Measurements from ENCODE around the gene BABAM2. TPM values are rescaled to one million over a fixed set of nuclear protein-coding genes. Genes with fewer than 3 reads are reported as not detected.

The BABAM2 gene
- total and polyA plus RNA-seq, 7 experiments from 2014 or later = 34.2 to 58.2 (median 44.2) TPM

- intact Hi-C loops (cut with micrococcal nuclease) = loop anchor here in 1 of 2 donors (2.0 kb wide), 1 partner anchor 18 kb away; no protein-coding TSS in a partner anchor
- peaks cover 0 to 51% (median 6%) of the 10 kb centered on the region in 7 donors for H3K4me1 Mint-ChIP-seq
- Histone ChIP-seq H3K27ac (ENCODE audit: low read depth, low read length) (no peak overlapping the region), H3K9me3 (ENCODE audit: control insufficient read depth in 2 of 3, low read length in 3 of 3) (no peaks in the 10 kb centered on the region), H3K4me3 (ENCODE audit: low read length) (no peak overlapping the region), H3K4me1 (ENCODE audit: control insufficient read depth in 2 of 2, insufficient read depth in 2 of 2, low read length in 2 of 2) (peaks cover 0 to 18% of the 10 kb centered on the region in 2 donors), H3K36me3 (ENCODE audit: control insufficient read depth in 2 of 3, insufficient read depth in 3 of 3, low read length in 3 of 3) (peaks cover 0 to 5% (median 0%) of the 10 kb centered on the region in 3 experiments), H3K27me3 (ENCODE audit: control insufficient read depth in 2 of 2, insufficient read depth in 2 of 2, low read length in 2 of 2) (no peaks in the 10 kb centered on the region)
- no peak overlapping the region for H3K4me3 Mint-ChIP-seq
- POLR2A ChIA-PET = no interaction called here
- peak overlapping the region in 2 of 9 donors; percentile 8 to 33 for H3K27ac Mint-ChIP-seq
- H3K36me3 Mint-ChIP-seq = peaks cover 8 to 45% (median 37%) of the 10 kb centered on the region in 5 donors
- no peak for ATAC-seq
- H3K27me3 Mint-ChIP-seq = no peaks in the 10 kb centered on the region
- DNase-seq = no peak
- CTCF ChIA-PET = interaction anchor here (1.2 kb wide), 1 partner anchor 12 kb away, joined by 3 read pairs; no protein-coding TSS in a partner anchor
- peaks cover 0 to 3% (median 0%) of the 10 kb centered on the region in 11 donors for H3K9me3 Mint-ChIP-seq
Observed at GRCh38 chr2:28270456-28271152, 380.1 kb downstream of the BABAM2 start.

GRCh38 chr2:28271231-28271918 lies 380.8 kb downstream of the BABAM2 start:
- POLR2A ChIA-PET = no interaction called here
- ATAC-seq (no peak), DNase-seq (no peak)
- CTCF ChIA-PET = no interaction called here
- H3K36me3 ChIP-seq (ENCODE audit: control insufficient read depth in 2 of 3, insufficient read depth in 3 of 3, low read length in 3 of 3) = peaks cover 0 to 5% (median 0%) of the 10 kb centered on the region in 3 experiments
- Mint-ChIP-seq H3K4me1 (peaks cover 0 to 57% (median 6%) of the 10 kb centered on the region in 7 donors), H3K27me3 (no peaks in the 10 kb centered on the region), H3K9me3 (peaks cover 0 to 3% (median 0%) of the 10 kb centered on the region in 11 donors), H3K27ac (peak overlapping the region in 1 of 9 donors; percentile 8), H3K36me3 (peaks cover 8 to 47% (median 32%) of the 10 kb centered on the region in 5 donors), H3K4me3 (peak overlapping the region in 1 of 10 donors; percentile 75)
- H3K9me3 ChIP-seq (ENCODE audit: control insufficient read depth in 2 of 3, low read length in 3 of 3) = no peaks in the 10 kb centered on the region
- no peak overlapping the region for H3K4me3 ChIP-seq (ENCODE audit: low read length)
- intact Hi-C loops (cut with micrococcal nuclease) = loop anchor here in 1 of 2 donors (2.0 kb wide), 1 partner anchor 19 kb away; no protein-coding TSS in a partner anchor
- no peak overlapping the region for H3K27ac ChIP-seq (ENCODE audit: low read depth, low read length)
- H3K4me1 ChIP-seq (ENCODE audit: control insufficient read depth in 2 of 2, insufficient read depth in 2 of 2, low read length in 2 of 2) = peaks cover 0 to 18% of the 10 kb centered on the region in 2 donors
- no peaks in the 10 kb centered on the region for H3K27me3 ChIP-seq (ENCODE audit: control insufficient read depth in 2 of 2, insufficient read depth in 2 of 2, low read length in 2 of 2)

GRCh38 chr2:28271919-28272250 lies 381.4 kb downstream of the BABAM2 start:
- H3K4me1 ChIP-seq (ENCODE audit: control insufficient read depth in 2 of 2, insufficient read depth in 2 of 2, low read length in 2 of 2) = peaks cover 0 to 18% of the 10 kb centered on the region in 2 donors
- H3K36me3 ChIP-seq (ENCODE audit: control insufficient read depth in 2 of 3, insufficient read depth in 3 of 3, low read length in 3 of 3) = peaks cover 0 to 5% (median 0%) of the 10 kb centered on the region in 3 experiments
- DNase-seq (no peak), ATAC-seq (no peak)
- CTCF ChIA-PET = no interaction called here
- POLR2A ChIA-PET = no interaction called here
- H3K36me3 Mint-ChIP-seq = peaks cover 8 to 51% (median 30%) of the 10 kb centered on the region in 5 donors
- H3K9me3 Mint-ChIP-seq = peaks cover 0 to 3% (median 0%) of the 10 kb centered on the region in 11 donors
- no peaks in the 10 kb centered on the region for H3K27me3 ChIP-seq (ENCODE audit: control insufficient read depth in 2 of 2, insufficient read depth in 2 of 2, low read length in 2 of 2)
- H3K27ac ChIP-seq (ENCODE audit: low read depth, low read length) = no peak overlapping the region
- intact Hi-C loops (cut with micrococcal nuclease) = loop anchor here in 1 of 2 donors (2.0 kb wide), 1 partner anchor 19 kb away; no protein-coding TSS in a partner anchor
- peak overlapping the region in 1 of 9 donors; percentile 8 for H3K27ac Mint-ChIP-seq
- peak overlapping the region in 1 of 10 donors; percentile 75 for H3K4me3 Mint-ChIP-seq
- no peaks in the 10 kb centered on the region for H3K9me3 ChIP-seq (ENCODE audit: control insufficient read depth in 2 of 3, low read length in 3 of 3)
- H3K27me3 Mint-ChIP-seq = no peaks in the 10 kb centered on the region
- H3K4me1 Mint-ChIP-seq = peaks cover 0 to 60% (median 6%) of the 10 kb centered on the region in 7 donors
- H3K4me3 ChIP-seq (ENCODE audit: low read length) = no peak overlapping the region

- Mint-ChIP-seq H3K4me1 (peaks cover 0 to 54% (median 6%) of the 10 kb centered on the region in 7 donors), H3K27me3 (no peaks in the 10 kb centered on the region), H3K9me3 (peaks cover 0 to 3% (median 0%) of the 10 kb centered on the region in 11 donors), H3K36me3 (peaks cover 8 to 50% (median 33%) of the 10 kb centered on the region in 5 donors), H3K27ac (no peak overlapping the region), H3K4me3 (no peak overlapping the region)
- no peak overlapping the region for H3K27ac ChIP-seq (ENCODE audit: low read depth, low read length)
- no peak overlapping the region for H3K4me3 ChIP-seq (ENCODE audit: low read length)
- DNase-seq (no peak), ATAC-seq (peak; percentile 60)
- peaks cover 0 to 12% of the 10 kb centered on the region in 2 donors for H3K4me1 ChIP-seq (ENCODE audit: control insufficient read depth in 2 of 2, insufficient read depth in 2 of 2, low read length in 2 of 2)
- H3K36me3 ChIP-seq (ENCODE audit: control insufficient read depth in 2 of 3, insufficient read depth in 3 of 3, low read length in 3 of 3) = peaks cover 0 to 5% (median 0%) of the 10 kb centered on the region in 3 experiments
- H3K27me3 ChIP-seq (ENCODE audit: control insufficient read depth in 2 of 2, insufficient read depth in 2 of 2, low read length in 2 of 2) = no peaks in the 10 kb centered on the region
- ChIA-PET CTCF (interaction anchor here (0.9 kb wide), 1 partner anchor 25 kb away, joined by 4 read pairs; no protein-coding TSS in a partner anchor), POLR2A (no interaction called here)
- intact Hi-C loops (cut with micrococcal nuclease) = no loop called here
- no peaks in the 10 kb centered on the region for H3K9me3 ChIP-seq (ENCODE audit: control insufficient read depth in 2 of 3, low read length in 3 of 3)
Observed at GRCh38 chr2:28273751-28274150, 383.2 kb downstream of the BABAM2 start.

GRCh38 chr2:28274911-28275685 lies 384.6 kb downstream of the BABAM2 start:
- Histone ChIP-seq H3K9me3 (ENCODE audit: control insufficient read depth in 2 of 3, low read length in 3 of 3) (no peaks in the 10 kb centered on the region), H3K4me1 (ENCODE audit: control insufficient read depth in 2 of 2, insufficient read depth in 2 of 2, low read length in 2 of 2) (peaks cover 0 to 12% of the 10 kb centered on the region in 2 donors), H3K27me3 (ENCODE audit: control insufficient read depth in 2 of 2, insufficient read depth in 2 of 2, low read length in 2 of 2) (no peaks in the 10 kb centered on the region), H3K36me3 (ENCODE audit: control insufficient read depth in 2 of 3, insufficient read depth in 3 of 3, low read length in 3 of 3) (peaks cover 0 to 5% (median 0%) of the 10 kb centered on the region in 3 experiments), H3K27ac (ENCODE audit: low read depth, low read length) (no peak overlapping the region), H3K4me3 (ENCODE audit: low read length) (no peak overlapping the region)
- no peak for DNase-seq
- H3K27me3 Mint-ChIP-seq = no peaks in the 10 kb centered on the region
- peaks cover 5 to 43% (median 32%) of the 10 kb centered on the region in 5 donors for H3K36me3 Mint-ChIP-seq
- peaks cover 0 to 52% (median 6%) of the 10 kb centered on the region in 7 donors for H3K4me1 Mint-ChIP-seq
- peaks cover 0 to 3% (median 0%) of the 10 kb centered on the region in 11 donors for H3K9me3 Mint-ChIP-seq
- CTCF ChIA-PET = no interaction called here
- intact Hi-C loops (cut with micrococcal nuclease) = no loop called here
- peak overlapping the region in 2 of 9 donors; percentile 6 to 8 for H3K27ac Mint-ChIP-seq
- POLR2A ChIA-PET = no interaction called here
- H3K4me3 Mint-ChIP-seq = peak overlapping the region in 1 of 10 donors; percentile 36
- ATAC-seq = peak; percentile 55

- H3K9me3 ChIP-seq (ENCODE audit: control insufficient read depth in 2 of 3, low read length in 3 of 3) = no peaks in the 10 kb centered on the region
- ATAC-seq (peak; percentile 26), DNase-seq (no peak)
- H3K27ac Mint-ChIP-seq = peak overlapping the region in 1 of 9 donors; percentile 40
- peaks cover 0 to 43% (median 6%) of the 10 kb centered on the region in 7 donors for H3K4me1 Mint-ChIP-seq
- ChIA-PET POLR2A (no interaction called here), CTCF (interaction anchor here (0.7 kb wide), 1 partner anchor 8 kb away, joined by 3 read pairs; no protein-coding TSS in a partner anchor)
- no peak overlapping the region for H3K27ac ChIP-seq (ENCODE audit: low read depth, low read length)
- H3K27me3 ChIP-seq (ENCODE audit: control insufficient read depth in 2 of 2, insufficient read depth in 2 of 2, low read length in 2 of 2) = no peaks in the 10 kb centered on the region
- no peak overlapping the region for H3K4me3 ChIP-seq (ENCODE audit: low read length)
- intact Hi-C loops (cut with micrococcal nuclease) = no loop called here
- peaks cover 5 to 43% (median 29%) of the 10 kb centered on the region in 5 donors for H3K36me3 Mint-ChIP-seq
- H3K36me3 ChIP-seq (ENCODE audit: control insufficient read depth in 2 of 3, insufficient read depth in 3 of 3, low read length in 3 of 3) = peaks cover 0 to 5% (median 0%) of the 10 kb centered on the region in 3 experiments
- no peaks in the 10 kb centered on the region for H3K27me3 Mint-ChIP-seq
- peaks cover 0 to 3% (median 0%) of the 10 kb centered on the region in 11 donors for H3K9me3 Mint-ChIP-seq
- peaks cover 0 to 12% of the 10 kb centered on the region in 2 donors for H3K4me1 ChIP-seq (ENCODE audit: control insufficient read depth in 2 of 2, insufficient read depth in 2 of 2, low read length in 2 of 2)
- no peak overlapping the region for H3K4me3 Mint-ChIP-seq
Observed at GRCh38 chr2:28276076-28276618, 385.6 kb downstream of the BABAM2 start.
